GM23338 (cell line): ENCODE results near the gene HAL.

ENCODE experiments used
- CREB1 ChIP-seq: fragments of 250-450 bp; sonication (Bioruptor Pico); IDR thresholded peaks from 2 replicates; pipeline ENCODE4 v1.5.0; 2020; ENCODE audit warnings: low read depth, mild to moderate bottlenecking, moderate library complexity
- CTCF ChIP-seq, 2 experiments: fragments of 200-600 bp in 1 of 2; sonication (generic) in 1 of 2; conservative IDR thresholded peaks; 2 replicates each; pipeline versions ENCODE4 v1.5.1 to v1.6.1; 2016 to 2017; ENCODE audit warnings: antibody characterized with exemption in 2 of 2, low read depth in 2 of 2, mild to moderate bottlenecking in 2 of 2, moderate library complexity in 1 of 2
- EZH2 ChIP-seq: fragments of 200-600 bp; sonication (generic); IDR thresholded peaks from one replicate; pipeline ENCODE4 v1.8.0; 2017; ENCODE audit warnings: antibody characterized with exemption, mild to moderate bottlenecking, low read depth; ENCODE audit not compliant: unreplicated experiment
- EZH2phosphoT487 ChIP-seq: fragments of 200-600 bp; sonication (generic); IDR thresholded peaks from one replicate; pipeline ENCODE4 v1.8.1; 2018; ENCODE audit warnings: antibody characterized with exemption; ENCODE audit not compliant: unreplicated experiment
- JUNB ChIP-seq: IDR thresholded peaks from one replicate; pipeline ENCODE4 v1.6.1; 2016; ENCODE audit warnings: antibody characterized with exemption; ENCODE audit not compliant: unreplicated experiment
- NANOG ChIP-seq: IDR thresholded peaks from 2 replicates; pipeline ENCODE4 v1.6.1; 2016; ENCODE audit warnings: antibody characterized with exemption, borderline replicate concordance
- POLR2AphosphoS5 ChIP-seq: IDR thresholded peaks from 2 replicates; pipeline ENCODE4 v1.6.1; 2016; ENCODE audit warnings: antibody characterized with exemption, low read depth
- REST ChIP-seq: IDR thresholded peaks from one replicate; pipeline ENCODE4 v1.6.1; 2018; ENCODE audit warnings: antibody characterized with exemption; ENCODE audit not compliant: unreplicated experiment
- ZNF462 ChIP-seq: fragments of 250-450 bp; sonication (Bioruptor Pico); IDR thresholded peaks from 2 replicates; pipeline ENCODE4 v1.5.0; 2020; ENCODE audit warnings: mild to moderate bottlenecking, moderate library complexity

- no peak for TF ChIP-seq CTCF (conservative IDR thresholded peaks at IDR 0.05; ENCODE audit: low read depth in 2 of 2)
- TF ChIP-seq POLR2AphosphoS5: no peak
- TF ChIP-seq REST: no peak
- TF ChIP-seq ZNF462: no peak
- no peak for TF ChIP-seq JUNB
- no peak for TF ChIP-seq EZH2
- no peak for TF ChIP-seq EZH2phosphoT487
- no peak for TF ChIP-seq CREB1 (CRISPR knock-in tag)
- TF ChIP-seq NANOG: no peak
Observed at GRCh38 chr12:95997276-95997675, 1.1 kb upstream of the HAL start.
